NCI-H2171 treated with DMSO at 0.1 percent for 48 hours (cell line): ENCODE data around the gene TCL1B.
"Not testable (repeated sequence)": the region's sequence is repeated elsewhere in the genome, so short reads cannot be mapped to it uniquely, and the experiment has no call there.

ENCODE experiments used
- DNase-seq: peaks from one replicate; lab custom pipeline; 2025; lab: John Stamatoyannopoulos, UW

The TCL1B gene

DNA sequence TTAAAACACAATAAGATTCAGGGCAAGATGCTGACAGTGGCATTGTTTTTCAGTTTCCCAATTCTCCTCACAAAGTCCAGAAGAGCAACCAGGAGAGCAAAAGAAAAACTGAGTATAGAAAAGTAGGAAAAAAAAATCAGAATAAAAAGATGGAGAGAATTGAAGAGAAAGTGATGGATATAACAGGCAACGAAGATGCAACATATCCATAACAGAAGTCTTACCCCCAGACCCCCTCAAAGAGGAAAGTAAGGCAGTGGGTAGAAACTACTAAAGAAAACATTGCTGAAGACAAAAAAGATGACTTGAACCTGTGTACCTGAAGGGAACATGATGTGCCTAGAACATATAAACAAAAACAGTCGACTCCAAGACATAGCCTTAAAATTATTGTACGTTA, 17.1 kb downstream of the TCL1B start:
- DNase-seq = no peak

DNA sequence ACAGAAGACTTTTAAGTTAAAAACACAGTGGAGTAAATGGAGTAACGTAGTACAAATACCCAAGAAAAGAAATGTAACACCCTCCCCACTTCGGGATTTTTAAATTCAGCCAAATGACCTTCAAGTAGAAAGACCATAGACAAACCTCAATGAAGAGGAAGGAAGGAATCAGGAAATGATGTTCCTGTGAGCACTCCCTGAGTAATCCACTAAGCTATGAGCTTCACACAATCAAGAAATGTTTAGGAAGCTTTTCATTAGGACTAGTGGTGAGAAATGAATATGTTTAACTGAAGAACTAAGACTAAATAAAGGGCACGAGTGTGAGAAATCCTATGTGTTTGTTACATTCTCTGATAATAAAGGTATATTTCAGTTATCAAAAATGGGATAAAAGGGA, 17.6 kb downstream of the TCL1B start:
- no peak for DNase-seq

DNA sequence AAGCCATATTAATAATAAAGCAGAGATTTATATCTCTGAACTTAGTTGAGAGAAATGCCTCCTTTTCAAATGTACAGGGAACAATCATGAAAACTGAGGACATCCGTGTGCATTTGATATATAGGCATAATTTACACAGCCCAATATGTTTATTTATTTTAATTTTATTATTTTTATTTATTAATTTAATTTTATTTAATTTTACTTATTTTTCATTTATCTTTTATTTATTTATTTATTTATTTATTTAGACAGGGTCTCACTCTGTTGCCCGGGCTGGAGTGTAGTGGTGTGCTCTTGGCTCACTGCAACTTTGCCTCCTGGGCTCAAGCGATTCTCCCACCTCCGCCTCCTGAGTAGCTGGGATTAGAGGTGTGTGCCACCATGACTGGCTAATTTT, 19.3 kb downstream of the TCL1B start:
- no peak for DNase-seq

DNA sequence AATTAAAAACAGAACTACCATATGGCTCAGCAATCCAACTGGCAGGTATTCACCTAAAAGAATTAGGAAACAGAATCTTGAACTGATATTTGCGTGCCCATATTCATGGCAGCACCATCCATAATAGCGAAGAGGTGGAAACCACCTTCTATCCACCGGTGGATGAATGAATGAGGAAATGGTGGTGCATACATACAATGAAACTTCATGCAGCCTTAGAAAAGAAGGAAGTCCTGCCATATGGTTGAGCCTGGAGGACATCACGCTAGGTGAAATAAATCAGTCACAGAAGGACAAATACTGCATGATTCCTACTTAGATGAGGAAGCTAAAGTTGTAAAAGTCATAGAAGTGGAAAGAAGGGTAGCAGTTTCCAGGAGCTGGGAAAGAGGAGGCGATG, 21.1 kb downstream of the TCL1B start:
- DNase-seq = no peak

DNA sequence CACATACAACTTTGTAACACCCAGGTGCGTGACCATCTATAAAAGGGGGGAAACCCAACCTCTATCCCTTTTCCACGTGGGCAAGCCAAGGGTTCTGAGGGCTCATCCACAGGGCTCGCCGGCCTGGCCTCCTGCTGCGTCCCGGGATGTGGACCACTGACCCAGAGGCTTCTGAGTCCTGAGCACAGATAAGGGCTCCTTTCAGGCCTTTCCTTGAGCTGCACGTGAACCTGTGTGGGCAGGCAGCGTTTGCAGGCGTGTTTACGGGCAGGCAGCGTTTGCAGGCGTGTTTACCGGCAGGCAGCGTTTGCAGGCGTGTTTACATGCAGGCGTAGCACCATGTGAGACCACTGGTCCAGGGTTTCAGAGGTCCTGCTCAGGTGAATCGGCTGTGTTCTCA, 23.9 kb downstream of the TCL1B start:
- DNase-seq = no peak

DNA sequence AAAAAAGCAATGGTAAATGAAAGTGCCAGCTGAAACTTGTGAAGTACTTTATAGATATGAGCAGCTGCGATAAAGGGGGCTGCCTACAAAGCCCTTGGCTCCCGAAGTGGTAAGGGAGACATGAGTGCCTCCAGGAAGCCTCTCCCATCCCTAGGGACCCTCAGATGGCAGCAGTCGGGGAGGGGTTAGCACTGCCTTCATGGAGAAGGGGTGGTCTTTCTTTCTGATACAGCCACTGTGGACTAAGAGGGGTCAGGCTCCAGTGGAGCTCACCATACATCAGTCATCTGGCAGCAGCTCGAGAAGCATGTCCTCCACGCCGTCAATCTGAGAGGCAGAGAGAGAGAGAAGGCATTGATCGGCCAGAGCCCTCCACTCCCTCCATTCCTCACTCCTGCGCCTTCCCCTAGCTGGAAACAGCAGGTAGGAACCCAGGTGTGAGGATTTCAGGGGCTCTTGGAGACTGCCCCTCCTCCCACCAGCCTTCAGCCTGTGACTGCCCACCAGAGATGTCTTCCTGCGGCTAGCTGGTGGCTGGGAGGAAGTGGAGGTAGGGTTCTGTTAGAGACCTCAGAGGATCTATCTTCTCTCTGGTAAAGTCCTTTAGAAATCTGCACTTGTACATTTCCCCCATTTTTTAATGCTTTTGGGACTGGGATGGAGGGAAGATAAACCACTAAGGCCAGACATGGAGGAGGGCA, 25.4 kb downstream of the TCL1B start:
- DNase-seq = no peak

DNA sequence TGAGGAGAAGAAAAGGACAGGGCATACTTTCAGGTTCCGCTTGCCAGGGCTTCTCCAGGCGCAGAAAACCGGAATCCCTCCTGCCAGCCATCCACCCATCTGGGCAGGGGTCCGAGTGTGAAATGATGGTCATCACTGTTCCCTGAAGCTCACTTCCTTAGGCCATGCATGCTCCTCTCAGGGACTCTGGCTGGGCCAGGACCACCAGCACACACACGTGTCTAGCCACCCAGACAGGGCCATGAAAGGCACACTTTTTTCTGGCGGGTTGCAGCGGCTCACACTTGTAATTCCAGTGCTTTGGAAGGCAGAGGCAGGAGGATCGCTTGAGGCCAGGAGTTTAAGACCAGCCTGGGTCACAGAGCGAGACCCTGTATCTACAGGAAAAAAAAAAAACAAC, 26.2 kb downstream of the TCL1B start:
- DNase-seq = no peak

DNA sequence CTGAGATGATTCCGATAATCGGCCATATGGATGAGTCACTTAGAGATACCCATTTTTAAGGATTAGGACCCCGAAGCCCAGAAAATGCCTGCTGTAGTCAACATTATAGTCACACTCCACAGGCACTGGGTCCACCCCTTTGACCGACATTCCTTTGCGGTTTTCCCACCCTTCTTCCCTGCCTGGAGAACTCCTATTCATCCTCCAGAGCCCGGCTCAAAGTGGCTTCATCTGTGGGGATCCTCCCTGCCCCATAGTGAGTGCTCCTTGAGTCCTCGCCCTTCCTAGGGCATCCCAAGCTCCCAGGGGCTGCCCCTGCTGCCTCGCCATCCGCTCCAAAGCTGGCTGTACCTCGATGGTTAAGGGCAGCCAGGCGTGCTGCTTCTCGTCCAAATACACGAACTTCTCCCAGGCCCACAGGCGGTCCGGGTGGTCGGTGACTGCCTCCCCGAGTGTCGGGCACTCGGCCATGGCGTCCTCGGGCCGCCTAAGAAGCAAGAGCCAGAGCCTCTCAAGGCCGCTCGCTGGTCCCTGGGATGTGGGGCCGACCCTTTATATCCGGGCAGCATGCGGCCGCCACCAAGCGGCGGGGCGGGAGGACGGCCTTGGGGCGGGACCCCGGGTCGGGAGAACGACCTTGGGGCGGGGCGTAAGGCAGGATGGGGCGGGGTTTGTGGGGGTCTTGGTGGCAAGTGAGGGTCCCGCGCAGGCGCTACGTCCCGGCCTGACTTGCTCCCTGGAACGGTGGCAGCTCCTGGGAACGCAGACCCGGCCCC, 27.6 kb downstream of the TCL1B start, which contains the start of gene TCL1A:
Gene TCL1A, minus strand, starts transcription at position 530 of the 776 bp plus-strand sequence. Its CDS starts 59 bp downstream, at position 471.
- no peak for DNase-seq

DNA sequence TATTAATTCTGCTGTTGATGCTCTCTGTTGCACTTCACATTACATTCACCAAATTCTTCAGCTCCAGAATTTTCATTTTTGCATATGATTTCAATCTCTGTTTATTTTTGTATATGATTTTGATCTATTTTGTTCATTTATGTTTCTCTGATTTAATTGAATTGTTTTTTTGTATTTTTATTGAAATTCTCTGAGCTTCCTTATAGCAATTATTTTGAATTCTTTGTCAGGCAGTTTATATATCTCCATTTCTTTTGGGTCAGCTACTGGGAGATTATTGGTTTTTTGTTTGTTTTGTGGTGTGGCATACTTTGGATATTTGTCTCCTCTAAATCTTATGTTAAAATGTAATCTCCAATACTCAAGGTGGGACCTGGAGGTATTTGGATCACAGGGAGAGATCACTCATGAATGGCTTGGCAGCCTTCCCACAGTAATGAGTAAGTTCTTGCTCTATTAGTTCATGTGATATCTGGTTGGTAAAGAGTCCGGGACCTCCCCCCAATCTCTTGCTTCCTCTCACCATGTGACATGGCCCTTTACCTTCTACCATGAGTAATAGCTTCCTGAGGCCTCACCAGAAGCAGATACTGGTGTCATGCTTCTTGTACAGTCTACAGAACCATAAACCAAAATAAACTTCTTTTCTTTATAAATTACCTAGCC, 36.4 kb downstream of the TCL1B start:
- no peak for DNase-seq

DNA sequence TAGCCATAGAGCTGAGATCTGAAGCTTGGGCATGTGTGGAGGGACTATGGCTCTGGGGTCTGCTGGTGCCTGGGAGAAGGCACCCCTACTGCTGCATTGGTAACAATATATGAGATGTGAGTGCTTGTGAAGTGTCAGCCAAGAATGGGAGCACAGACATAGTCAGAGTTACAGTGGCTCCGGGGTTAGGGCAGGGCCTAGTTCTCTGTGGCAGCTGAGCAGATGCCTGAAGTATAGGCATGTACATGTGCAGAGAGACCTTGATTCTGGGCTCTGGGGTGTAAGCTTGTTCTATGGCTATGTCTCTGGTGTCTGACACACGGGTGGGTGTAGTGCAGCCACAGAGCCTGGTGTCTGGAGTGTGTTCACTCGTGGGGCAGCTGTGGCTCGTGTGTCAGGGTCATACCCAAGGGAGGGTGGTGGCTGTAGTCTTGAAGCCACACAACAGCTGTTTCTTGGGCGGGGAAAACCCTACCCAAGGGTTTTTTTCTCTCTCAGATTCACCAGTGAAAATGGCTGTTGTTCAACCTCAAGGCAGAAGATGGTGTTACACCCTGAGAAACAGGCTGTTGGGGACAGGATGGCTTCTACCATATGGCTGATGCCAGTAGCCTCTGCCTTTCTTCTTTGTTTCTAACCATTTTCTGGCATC, 39.6 kb downstream of the TCL1B start:
- no peak for DNase-seq

DNA sequence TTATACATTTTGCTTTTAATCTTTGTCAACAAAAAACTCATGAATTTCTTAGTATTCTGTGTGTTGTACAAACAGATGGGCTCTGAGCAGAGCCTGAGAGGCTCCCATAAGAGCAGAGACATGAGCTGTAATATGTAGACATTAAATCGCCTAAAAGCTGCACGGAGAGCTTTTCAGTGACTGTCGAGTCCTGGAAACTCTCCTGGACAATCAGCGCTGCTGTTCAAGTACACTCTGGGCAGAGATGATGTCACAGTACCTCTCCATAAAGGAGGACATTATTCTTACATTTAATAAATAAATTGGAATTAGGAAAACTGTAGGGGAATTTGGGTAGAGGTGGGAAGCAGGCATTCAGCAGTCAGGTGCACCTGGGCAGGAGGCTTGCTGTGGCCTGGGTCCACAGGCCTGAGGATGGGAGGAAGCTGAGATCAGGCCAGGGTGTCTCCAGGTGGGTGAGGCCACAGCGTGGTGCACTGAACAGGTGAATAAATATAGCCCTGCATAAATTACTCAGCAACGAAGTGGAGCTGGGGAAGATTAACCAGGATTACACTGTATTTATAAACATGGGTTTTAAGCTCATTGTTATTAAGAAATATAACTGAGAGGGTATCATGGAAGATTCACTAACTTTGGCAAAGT, 41.0 kb downstream of the TCL1B start:
- no peak for DNase-seq

DNA sequence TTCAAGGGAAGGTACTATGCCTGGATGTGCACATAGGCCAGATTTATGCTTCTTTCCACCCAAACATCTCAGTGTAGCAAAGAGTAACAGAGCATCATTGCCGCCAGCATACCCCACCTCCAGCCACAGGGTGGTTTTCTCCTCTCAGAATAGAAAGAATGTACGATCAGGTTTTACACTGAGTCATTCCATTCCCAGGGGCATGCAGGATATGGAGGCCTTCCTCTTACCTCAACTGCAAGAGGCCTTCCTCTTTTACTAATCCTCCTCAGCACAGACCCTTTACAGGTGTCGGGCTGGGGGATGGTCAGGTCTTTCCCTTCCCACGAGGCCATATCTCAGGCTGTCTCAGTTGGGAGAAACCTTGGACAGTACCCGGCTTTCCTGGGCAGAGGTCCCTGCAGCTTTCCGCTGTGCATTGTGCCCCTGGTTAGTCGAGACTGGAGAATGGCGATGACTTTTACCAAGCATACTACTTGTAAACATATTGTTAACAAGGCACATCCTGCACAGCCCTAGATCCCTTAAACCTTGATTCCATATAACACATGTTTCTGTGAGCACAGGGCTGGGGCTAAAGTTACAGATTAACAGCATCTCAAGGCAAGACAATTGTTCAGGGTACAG, 43.3 kb downstream of the TCL1B start:
- DNase-seq = not testable (repeated sequence)

DNA sequence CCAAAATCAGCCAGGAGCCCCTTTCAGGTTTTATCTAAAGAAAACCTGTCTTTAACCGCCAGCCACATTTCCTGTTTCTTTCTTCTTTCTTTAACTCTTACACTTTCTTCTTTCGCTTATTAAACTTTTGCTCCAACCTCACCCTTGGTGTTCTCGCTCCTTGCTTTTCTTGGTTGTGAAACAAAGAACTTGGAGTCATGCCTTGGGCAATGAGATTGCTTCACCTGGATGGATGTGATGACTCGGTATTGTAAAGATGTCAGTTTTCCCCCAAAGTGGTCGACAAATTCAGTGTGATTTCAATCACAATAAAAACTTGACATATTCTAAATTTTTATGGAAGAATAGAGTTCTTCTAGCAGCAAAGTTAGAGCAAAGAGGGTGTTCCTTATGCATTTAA, 43.9 kb downstream of the TCL1B start:
- DNase-seq = no peak

DNA sequence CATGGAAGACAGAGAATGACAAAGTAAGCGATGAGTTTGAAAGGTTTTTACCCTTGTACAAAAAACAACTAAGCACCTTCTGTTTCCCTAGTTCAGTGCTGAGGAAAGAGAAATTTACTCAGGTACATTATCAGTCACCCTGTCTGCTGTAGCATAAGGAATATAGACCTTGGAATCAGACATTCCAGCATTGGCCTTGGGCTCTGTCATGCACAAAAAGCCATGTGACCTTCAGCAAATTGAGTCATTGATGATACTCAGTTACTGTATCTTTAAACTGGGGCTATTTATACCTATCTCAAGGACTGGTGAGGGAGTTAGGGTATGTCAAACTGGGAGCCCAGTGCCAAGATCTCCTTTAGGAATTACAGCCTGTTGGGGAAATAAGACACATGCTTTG, 47.0 kb downstream of the TCL1B start:
- DNase-seq = no peak

DNA sequence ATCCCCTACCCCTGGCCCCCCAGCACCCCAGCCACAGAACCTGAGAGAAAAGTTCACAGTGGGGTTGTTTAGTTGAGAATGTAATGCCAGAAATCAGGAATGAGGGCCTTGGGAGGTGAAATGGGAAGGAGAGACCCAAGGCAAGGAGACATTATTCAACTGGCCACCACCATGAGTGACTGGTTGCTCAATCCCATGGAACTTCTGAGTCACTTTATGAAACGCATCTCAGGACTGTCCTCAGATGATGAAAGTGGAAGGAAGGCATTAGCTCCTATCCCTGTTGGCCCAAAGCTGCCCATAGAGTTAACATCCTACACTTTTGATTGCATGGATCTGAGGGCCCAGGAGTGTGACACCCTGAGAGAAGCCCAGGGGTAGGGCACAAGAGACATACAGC, 53.1 kb downstream of the TCL1B start:
- DNase-seq = no peak

DNA sequence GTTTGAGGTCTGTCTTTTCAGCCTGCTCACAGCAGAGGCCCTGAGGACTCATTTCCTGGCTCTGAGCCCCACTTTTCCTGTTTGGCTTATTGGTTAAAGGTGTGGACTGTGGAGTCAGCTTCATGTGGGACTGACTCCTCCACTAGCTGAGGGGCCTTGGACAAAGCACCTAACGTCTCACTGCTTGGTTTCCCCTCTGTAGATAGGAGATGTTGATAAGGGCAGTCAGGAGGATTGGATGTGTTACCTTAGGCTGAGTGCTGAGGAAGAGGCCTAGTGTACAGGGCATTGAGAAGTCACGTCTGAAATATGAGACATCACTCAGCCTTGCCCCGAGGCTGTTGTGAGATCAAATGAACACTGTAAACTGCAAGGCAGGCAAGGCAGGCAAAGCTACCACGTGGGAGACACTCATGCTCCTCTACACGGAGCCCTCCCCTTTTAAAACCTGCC, 54.8 kb downstream of the TCL1B start:
- peak; percentile 47 for DNase-seq

DNA sequence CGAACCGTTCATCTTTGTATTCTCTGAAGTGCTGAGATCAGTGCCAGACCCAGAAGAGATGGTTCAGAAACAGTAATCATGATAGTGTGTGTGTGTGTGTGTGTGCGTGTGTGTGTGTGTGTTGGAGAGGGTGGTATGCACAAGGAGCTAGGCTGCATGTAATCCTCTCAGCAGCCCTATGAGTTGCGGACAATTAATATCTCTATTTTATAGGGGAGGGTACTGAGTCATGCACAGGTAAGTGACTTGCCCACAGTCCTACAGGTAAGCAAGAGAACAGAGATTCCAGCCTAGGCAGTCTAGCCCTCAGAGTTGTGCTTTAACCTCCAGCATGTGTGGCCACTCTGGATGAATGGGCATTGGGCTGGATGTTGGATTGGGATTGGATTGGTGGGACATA, 55.6 kb downstream of the TCL1B start:
- DNase-seq = no peak
